Stimulated activated CD4-positive, alpha-beta T cell treated with anti-CD3 and anti-CD28 coated beads, Interleukin-15, amount 100 ng/mL, for 1 hour (primary cell): ENCODE data around the gene FMN1.
A peak's percentile ranks its signal among the peaks of the same experiment; 100 is the strongest.

ENCODE experiments used
- DNase-seq, 2 donors: peaks; one replicate each; pipeline ENCODE4 v3.0.0-alpha.2; 2020; ENCODE audit warnings: low read depth in 1 of 2, low spot score in 1 of 2

FMN1 gene, protein sequence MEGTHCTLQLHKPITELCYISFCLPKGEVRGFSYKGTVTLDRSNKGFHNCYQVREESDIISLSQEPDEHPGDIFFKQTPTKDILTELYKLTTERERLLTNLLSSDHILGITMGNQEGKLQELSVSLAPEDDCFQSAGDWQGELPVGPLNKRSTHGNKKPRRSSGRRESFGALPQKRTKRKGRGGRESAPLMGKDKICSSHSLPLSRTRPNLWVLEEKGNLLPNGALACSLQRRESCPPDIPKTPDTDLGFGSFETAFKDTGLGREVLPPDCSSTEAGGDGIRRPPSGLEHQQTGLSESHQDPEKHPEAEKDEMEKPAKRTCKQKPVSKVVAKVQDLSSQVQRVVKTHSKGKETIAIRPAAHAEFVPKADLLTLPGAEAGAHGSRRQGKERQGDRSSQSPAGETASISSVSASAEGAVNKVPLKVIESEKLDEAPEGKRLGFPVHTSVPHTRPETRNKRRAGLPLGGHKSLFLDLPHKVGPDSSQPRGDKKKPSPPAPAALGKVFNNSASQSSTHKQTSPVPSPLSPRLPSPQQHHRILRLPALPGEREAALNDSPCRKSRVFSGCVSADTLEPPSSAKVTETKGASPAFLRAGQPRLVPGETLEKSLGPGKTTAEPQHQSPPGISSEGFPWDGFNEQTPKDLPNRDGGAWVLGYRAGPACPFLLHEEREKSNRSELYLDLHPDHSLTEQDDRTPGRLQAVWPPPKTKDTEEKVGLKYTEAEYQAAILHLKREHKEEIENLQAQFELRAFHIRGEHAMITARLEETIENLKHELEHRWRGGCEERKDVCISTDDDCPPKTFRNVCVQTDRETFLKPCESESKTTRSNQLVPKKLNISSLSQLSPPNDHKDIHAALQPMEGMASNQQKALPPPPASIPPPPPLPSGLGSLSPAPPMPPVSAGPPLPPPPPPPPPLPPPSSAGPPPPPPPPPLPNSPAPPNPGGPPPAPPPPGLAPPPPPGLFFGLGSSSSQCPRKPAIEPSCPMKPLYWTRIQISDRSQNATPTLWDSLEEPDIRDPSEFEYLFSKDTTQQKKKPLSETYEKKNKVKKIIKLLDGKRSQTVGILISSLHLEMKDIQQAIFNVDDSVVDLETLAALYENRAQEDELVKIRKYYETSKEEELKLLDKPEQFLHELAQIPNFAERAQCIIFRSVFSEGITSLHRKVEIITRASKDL (N-terminal part only)

DNA sequence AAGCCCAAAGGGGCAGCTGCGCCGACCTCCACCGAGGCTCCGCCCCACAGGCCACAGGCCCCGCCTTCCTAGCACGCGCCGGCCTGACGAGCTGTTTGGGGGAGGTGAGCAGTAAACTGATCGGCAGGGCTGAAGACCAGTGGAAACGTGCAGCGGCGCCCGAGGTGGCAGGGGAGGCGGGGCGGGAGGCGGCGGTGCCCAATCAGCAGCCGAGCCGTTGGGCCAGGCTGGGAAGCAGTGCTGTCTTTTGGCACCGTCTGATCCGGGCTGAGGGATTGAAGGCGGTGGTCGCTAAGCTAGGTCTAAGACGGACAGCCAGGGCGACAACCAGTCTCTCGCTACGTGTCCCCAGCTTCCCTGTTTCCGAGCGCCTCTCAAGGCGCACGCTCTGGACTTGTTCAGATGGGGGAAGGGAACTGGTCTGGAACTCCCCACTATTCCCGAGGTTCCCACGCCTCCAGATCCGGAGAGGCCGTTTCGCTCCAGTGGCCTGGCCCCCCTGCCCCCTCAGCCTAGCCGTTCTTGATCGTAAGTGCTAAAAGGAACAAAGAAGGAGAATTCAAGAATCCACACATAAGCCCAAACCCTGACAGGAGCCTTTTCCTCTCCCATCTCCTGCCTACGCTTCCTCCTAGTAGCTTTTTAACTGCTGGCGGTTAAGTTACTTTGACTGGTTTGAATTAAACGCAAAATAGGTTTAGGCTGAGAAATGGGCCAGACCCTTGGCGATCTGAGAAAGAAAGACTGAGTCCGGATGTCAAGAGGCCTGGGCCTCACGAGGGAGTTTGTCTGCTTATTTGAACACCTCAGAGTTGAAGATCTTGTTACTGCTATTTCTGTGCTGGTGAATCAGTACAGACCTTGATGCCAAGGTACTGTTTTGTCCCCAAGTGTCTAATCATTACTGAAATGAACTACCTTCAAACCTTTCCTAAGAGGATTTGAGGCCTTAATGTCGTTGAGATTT is at the start of gene FMN1:
Gene FMN1, minus strand, starts transcription at position 11 of the 967 bp plus-strand sequence. CDS start 39,800 bp downstream, outside the sequence.
- DNase-seq, result peak; percentile 80 to 88

DNA sequence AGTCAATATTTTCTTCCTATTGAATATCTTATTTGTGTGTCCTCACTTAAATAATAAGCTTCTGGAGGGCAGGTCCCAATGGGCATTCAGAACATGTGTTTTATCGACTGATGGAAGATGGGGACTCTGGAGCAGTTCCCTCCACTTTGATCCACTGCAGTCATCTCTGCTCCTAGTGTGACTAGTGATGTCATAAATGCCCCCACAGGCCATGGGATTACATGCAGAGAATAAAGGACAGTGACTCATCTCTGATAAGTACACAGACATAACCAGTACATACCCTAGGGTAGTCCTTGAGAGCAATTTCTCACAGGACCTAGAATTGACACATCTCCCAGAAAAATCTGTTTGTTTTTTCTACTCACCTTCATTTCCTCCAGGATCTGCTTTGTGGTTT is 49.4 kb upstream of the FMN1 start:
- no peak for DNase-seq

DNA sequence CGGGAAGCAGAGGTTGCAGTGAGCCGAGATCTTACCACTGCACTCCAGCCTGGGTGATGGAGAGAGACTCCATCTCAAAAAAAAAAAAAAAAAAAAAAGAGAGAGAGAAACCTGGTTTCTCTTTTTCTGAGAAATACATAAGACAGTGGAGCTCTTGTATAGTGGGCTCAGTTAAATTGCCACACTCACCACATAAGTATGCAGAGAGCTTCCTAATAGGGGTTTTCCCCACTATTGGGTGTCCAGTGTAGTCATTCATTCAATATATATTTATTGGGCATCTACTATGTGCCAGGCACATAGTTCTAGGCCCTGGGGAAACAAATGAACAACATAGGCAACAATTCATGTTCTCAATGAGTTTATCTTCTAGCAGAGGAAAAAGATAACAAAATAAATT is 48.9 kb upstream of the FMN1 start:
- DNase-seq, result no peak

DNA sequence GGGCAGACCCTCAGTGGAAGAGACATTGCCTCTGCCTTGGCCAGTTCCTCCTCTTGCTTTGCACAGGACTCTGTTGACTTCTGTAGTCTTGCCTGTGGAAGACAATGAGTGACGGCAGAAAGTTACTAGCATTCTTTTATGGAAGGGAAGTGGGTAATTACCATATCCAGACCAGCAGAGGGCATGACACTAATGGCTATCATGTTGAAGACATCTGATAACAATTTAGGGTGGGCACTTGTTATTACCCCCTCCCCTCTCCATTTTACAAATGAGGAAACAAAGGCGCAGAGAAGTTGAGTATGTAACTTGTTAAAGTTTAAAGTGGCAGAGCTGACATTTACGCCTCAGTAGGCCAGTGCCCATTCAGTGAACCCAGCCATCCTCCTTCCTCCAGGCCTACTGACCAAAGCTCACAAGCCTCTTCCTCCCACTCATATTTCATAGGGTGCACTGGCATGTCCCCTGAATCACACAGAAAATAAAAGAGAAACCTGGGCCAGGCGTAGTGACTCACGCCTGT is 48.2 kb upstream of the FMN1 start:
- no peak for DNase-seq

DNA sequence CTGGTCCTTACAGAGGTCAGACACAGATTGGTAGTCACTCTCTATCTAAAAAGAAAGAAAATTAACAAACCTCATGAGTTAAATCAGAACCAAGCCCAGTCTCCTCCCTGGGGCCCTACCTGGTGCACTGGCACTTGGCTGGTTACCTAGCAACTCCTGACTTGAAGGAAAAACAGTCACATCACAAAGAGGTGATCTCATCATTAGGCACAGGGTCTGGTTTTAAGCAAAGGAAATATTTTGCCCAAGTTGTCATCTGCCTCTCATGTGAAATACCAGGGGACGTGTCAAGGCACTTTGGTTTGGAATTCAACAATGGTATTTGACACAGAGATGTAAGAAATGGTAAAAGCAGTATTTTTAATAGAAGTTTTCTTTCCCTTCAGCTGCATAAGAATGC is 47.7 kb upstream of the FMN1 start:
- DNase-seq, result no peak

DNA sequence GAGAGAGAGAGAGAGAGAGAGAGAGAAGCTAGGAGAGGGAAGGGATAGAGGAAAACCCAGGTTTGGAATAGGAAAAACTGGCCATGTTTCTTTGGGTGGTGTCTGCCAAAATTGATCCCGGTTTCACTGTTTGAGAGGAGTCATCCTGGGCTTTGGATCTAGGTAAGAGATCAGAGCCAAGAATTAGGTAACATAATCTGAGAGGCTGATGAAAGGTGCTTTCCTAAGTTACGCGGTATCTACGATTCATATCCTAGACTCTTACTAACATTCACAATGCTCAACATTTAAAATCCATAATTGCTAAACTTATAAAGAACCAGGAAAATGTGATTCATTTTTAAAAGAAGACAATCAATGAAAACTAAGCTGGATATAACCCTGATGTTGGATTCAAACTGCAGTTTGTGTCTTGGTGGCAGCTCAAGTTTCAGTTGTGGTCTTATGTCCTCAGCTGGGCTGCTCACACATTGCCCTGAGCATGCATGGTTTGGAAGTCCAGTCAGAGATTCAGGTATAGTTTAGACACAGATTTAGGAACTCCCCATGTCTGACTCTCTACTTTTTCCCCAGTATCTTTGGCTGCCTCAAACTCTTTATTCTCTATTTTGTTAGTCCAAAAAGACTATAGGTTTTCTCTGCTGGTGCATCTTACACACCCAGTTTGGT is 42.5 kb upstream of the FMN1 start:
- DNase-seq, result no peak

DNA sequence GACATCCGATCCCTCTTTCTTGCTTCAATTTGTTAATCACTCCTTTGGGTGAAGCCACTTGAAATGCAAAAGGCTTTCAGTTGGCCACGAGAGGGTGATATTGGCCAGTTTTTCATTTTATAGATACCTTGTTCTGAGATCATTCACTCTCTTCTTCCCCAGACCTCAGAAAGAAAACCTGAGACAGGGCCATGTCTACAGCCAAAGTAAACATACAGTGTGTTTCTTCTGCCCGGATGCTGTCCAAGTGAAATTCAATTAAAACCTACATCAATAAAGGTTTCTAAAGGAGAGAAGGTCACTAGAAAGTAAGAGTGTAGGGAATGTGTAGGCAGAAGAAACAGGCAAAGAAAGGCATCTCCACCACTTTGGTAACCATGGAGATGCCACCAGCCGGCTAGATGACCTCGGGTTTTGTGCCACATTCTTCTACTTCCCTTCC is 39.5 kb upstream of the FMN1 start:
- DNase-seq, result no peak

DNA sequence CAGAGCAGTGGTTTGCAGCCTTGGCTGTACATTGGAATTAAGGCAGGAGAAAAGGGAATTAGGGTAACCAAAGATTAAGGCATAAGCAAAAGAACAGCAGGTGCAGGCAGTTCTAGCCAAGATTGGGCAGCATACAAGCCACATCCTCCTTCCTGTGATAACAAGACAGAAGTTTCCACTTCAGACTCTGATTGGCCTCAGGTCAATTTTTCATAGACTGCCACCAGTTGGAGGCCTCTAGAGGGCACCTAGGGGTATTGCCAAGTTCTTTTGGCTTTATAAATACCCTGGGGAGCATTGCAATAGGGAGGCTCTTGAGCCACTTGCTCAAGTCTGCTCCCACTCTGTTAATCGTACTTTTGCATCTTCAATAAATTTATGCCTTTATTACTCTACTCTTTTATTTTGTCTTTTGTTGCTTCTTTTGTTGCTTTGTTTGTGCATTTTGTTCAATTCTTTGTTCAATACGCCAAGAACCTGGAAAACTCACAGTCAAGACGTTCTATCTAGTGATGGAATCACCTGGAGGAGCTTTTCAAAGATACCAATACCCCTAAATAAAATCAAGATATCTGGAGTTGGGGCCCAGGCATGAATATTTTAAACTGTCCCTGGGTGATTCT is 32.2 kb upstream of the FMN1 start:
- peak in 1 of 2 donors; percentile 47 for DNase-seq

DNA sequence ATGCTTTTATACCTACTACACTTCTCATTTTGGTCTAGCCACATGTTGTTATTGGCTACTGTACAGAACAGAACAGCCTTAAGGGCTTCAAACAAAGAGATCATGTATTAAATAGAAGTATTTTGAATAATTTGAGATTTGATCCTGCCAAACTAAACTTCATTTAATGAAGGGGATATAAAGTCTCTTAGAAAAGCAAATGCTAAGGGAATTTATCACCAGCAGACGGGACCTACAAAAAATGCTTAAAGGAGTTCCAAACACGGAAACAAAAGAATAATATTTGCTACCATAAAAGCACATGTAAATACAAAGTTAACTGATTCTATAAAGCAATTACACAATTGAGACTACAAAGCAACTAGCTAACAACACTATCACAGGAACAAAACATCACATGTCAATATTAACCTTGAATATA is 23.6 kb upstream of the FMN1 start:
- no peak for DNase-seq

DNA sequence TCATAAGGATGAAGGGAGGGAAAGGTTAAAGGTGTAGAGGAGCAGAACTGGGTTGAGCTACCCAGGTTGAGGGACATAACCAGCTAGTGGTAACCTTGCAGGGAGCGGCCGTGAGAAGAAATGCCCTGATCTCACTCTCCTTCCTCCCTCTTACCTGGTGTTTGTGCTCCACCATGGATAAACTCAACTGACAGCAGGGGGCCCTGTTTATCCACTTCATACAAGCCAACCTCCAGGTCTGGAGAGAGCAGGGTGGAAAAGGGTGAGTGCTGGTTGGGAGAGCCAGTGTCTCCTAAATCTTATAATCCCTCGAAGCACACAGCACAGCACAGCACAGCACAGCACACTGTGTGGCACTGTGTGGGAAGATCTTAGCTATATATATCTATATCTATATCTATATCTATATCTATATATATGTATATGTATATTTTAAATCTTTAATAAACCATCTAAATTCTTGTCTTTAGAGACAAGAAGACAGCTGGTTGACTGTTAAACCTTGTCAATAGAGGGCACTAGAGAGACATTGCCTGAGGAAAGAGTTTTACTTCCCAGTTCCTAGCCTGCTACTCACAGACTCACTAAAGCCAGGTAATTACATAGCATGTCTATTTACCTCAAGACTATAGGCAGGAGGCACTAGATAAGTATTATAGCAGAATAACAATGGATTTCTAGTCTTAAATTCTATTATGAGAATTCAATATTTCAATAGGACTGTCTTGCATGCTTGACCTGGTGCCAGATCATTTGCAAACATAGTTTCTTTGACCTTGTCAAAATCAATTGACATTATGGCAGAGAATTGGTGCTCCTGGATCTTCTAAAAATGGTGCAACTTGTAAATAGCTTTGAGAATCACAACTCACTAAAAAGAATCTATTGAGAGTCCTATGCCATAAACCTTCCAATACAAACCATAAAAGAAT is 21.7 kb upstream of the FMN1 start:
- no peak for DNase-seq

DNA sequence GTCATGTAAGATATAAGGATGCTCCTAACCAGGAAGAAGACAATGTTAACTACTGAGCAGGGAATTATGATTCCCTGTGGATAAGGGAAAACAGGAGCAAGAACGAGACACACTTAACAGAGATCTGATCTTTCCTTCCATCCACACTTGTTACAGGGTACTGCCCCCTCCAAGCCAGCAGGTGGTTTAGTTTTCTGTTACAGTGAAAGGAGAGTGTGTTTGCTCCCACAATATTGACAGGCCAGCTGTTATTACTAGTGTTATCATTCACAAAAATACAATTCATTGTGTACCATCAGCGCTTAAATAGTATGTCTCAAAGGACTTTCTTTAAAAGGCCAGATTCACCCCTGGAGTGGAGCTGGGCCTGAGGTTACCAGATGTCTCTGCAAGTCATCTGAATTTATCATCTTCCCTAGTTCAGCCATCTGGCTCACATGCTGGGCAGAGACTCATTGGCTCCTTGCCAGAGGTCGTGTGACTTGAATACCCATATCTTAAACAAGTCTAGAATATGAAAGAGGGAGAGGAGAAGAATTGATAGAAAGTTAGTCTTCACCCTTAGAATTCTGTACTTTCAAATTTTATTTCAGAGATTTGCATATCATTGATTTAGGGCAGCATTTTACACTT is 16.8 kb upstream of the FMN1 start:
- no peak for DNase-seq

DNA sequence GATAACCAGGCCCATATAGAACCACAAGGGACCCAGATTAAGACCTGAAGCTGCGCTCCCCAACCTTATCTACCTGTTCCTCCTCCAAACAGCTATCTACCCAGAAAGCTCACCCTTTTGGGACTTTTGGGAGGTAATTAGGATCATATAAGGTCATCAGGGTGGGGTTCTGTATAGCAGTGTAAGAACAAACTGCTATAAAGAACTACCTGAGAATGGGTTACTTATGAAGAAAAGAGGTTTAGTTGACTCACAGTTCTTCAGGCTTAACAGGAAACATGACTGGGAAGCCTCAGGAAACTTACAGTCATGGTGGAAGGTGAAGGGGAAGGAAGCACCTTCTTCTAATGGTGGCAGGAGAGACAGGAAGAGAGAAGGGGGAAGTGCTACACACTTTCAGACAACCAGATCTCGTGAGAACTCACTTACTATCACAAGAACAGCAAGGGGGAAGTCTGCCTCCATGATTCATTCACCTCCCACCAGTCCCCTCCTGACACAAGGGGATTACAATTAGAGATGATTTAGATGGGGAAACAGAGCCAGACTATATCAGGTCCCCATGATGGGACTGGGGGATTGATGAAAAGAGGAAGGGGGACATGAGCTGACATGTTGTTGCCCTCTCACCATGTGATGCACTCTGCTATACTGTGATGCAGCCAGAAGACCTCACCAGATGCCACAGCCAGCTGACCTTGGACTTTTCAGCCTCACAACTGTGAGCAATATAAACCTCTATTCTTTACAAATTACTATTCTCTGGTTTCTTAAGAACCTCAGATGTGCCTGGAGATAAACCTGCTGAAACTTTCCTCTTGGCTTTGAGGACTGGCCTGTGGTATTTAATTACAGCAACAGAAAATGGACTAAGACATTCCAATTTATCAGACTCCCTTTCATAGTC is 15.3 kb upstream of the FMN1 start:
- DNase-seq, result no peak

DNA sequence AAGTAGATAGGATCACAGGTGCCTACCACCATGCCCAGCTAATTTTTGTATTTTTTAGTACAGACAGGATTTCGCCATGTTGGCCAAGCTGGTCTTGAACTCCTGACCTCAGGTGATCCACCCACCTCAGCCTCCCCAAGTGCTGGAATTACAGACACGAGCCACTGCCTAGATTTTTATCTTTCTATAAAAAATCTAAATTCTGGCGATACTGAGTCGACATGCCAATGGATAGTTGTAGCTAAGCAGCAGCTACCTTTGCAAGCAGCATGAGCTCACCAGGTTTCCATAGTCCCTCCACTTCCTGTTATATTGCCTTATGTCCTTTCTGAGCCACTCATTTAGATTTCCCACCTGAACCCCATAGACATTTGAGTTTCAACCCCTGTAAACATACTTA is 13.1 kb upstream of the FMN1 start:
- no peak for DNase-seq

DNA sequence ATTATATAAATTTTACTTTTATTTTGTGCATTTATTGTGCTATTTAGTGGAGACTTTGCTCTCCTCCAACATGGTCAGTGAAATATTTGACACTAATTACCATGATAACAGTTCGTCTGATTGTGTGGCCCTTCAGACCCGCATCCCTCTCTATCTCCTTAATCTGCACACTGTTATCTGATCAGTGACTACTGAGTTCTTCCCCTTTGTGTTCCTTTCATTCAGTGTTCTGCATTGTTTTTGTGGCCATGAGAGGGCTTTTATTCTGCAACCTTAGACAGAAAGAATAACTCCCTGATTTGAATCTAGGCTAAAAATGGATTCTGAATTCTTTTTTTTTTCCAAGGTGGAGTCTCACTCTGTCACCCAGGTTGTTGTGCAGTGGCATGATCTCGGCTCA is 11.9 kb upstream of the FMN1 start:
- DNase-seq, result no peak

DNA sequence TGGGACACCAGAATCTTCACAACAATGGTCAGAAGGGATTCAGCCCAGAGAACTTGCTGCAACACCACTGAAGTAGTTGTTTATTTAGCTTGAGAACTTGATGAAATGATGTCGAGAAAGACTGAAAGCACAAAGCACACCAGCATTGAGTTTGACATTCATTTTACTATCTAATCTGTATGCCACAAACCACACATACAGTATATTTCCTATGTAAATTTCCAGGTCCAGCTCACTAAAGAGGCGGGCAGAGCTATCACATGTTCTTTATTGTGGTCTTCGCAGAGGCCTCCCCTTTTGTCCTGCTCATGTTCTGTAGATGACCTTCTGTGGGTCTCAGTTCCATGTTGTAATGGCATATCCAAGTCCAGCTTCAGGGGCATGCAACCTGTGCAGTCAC is 10.4 kb upstream of the FMN1 start:
- DNase-seq, result no peak

DNA sequence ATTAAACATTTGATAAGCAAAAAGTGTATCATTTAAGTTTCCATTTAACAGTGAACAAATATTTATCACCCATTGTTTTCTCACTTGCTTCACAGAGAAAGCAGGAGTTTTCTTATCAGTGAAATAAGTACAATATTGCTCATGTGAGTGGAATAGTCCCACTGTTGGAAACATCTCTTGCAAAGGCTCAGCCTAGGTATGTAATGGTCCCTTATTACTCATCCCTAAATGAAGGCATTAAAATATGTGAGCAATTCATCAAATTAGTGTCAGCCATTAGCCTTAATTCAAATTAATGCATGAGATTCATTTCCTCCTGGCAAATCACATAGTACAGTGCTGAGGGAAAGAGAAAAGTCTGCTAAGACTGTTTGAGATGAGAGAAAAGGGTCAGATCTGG is 9.6 kb upstream of the FMN1 start:
- DNase-seq, result no peak
